Kidney (tissue), 14 donors: ENCODE results near the gene KRTAP25-1. TPM values are rescaled to one million over a fixed set of nuclear protein-coding genes. Genes with fewer than 3 reads are reported as not detected.

Experiments
- DNase-seq, 5 donors: peaks; one replicate each; pipeline ENCODE4 v3.0.0-alpha.2; 2013 to 2020
- FAIRE-seq: peaks from 2 replicates; lab custom pipeline; 2012; peaks lifted over from hg19 to GRCh38; lab: Jason Lieb, UNC
- H3K27ac ChIP-seq, 2 donors: one replicate each; pipeline ENCODE4 v1.7.0; 2013; ENCODE audit warnings: low read depth in 2 of 2, low read length in 2 of 2, inconsistent platforms in 1 of 2
- H3K27me3 ChIP-seq: one replicate; pipeline ENCODE4 v1.7.1; 2013; ENCODE audit warnings: low read length, inconsistent platforms; ENCODE audit not compliant: control insufficient read depth, insufficient read depth
- H3K36me3 ChIP-seq, 3 donors: one replicate each; pipeline versions ENCODE4 v1.7.0 to v1.7.1; 2013; ENCODE audit warnings: low read length in 3 of 3, control low read depth in 1 of 3, inconsistent platforms in 1 of 3; ENCODE audit not compliant: insufficient read depth in 3 of 3, control insufficient read depth in 2 of 3
- H3K4me1 ChIP-seq, 3 donors: one replicate each; pipeline versions ENCODE4 v1.7.0 to v1.7.1; 2013; ENCODE audit warnings: low read length in 3 of 3, inconsistent platforms in 1 of 3, low read depth in 1 of 3; ENCODE audit not compliant: control insufficient read depth in 2 of 3, insufficient read depth in 2 of 3
- H3K4me3 ChIP-seq, 3 donors: one replicate each; pipeline versions ENCODE4 v1.7.0 to v1.8.1; 2013; ENCODE audit warnings: low read length in 3 of 3, control low read depth in 1 of 3, inconsistent platforms in 1 of 3
- H3K9ac ChIP-seq, 3 donors: one replicate each; pipeline versions ENCODE4 v1.7.0 to v1.7.1; 2013; ENCODE audit warnings: low read length in 3 of 3, control low read depth in 1 of 3, inconsistent platforms in 1 of 3
- H3K9me3 ChIP-seq, 3 donors: one replicate each; pipeline versions ENCODE4 v1.7.0 to v1.7.1; 2013; ENCODE audit warnings: low read length in 3 of 3, control low read depth in 1 of 3, inconsistent platforms in 1 of 3; ENCODE audit not compliant: control insufficient read depth in 2 of 3, insufficient read depth in 1 of 3
- CTCF ChIP-seq: IDR thresholded peaks from 3 replicates; pipeline ENCODE4 v1.5.1; 2012; ENCODE audit warnings: mild to moderate bottlenecking, moderate library complexity, borderline replicate concordance; ENCODE audit not compliant: insufficient read depth; ENCODE audit errors: extremely low read depth
- intact Hi-C: fragments of 100-400 bp; cut with DNase I; formaldehyde crosslinking; loops from one replicate; pipeline ENCODE4 v1.11.1; 2022
- polyA plus RNA-seq: library from polyadenylated mRNA; stranded (reverse); fragments of 350-450 nt; fragmentation: Illumina TruSeq; extraction: RNeasy Lipid Tissue Mini Kit (QIAGEN cat#74804); gene quantifications from one replicate; pipeline ENCODE4 v1.2.3, GENCODE V29; 2014; ENCODE audit warnings: low read depth, low replicate concordance; ENCODE audit not compliant: insufficient read depth
- total RNA-seq: library from RNA; stranded (reverse); fragmentation: NEBNext Ultra II Directional; extraction: Animal tissue kit (Norgen Biotek cat#: 25700); gene quantifications from one replicate; pipeline ENCODE4 v1.2.1, GENCODE V29; 2021
- donor health status: control.
- donor health status: control.
- donor health status: control.
- donor health status: control.
- donor health status: control.
- donor health status: DM: yes; HTN: yes; CAD: no.
- donor health status: Normal renal cell carcinoma (clear cell type).

KRTAP25-1 gene
- total and polyA plus RNA-seq, 2 donors from 2014 or later, result not detected

- intact Hi-C loops, result no loop called here
Observed at GRCh38 chr21:30251781-30252180, 37.5 kb downstream of the KRTAP25-1 start.

GRCh38 chr21:30249936-30250335, 39.4 kb downstream of the KRTAP25-1 start:
- H3K27ac ChIP-seq, result no peak overlapping the region
- DNase-seq, result no peak
- FAIRE-seq, result no peak

More at GRCh38 chr21:30251781-30252180, 37.5 kb downstream of the KRTAP25-1 start:
- Histone ChIP-seq H3K36me3 (no peaks in the 10 kb centered on the region), H3K4me3 (no peak overlapping the region), H3K4me1 (no peaks in the 10 kb centered on the region), H3K27me3 (no peaks in the 10 kb centered on the region), H3K9me3 (no peaks in the 10 kb centered on the region), H3K27ac (no peak overlapping the region), H3K9ac (no peak overlapping the region)
- FAIRE-seq, result no peak
- TF ChIP-seq CTCF, result no peak
- no peak for DNase-seq

GRCh38 chr21:30248844-30249243, 40.5 kb downstream of the KRTAP25-1 start:
- DNase-seq (no peak), FAIRE-seq (no peak)
- Histone ChIP-seq H3K4me1 (no peaks in the 10 kb centered on the region), H3K36me3 (no peaks in the 10 kb centered on the region), H3K27me3 (no peaks in the 10 kb centered on the region), H3K9me3 (no peaks in the 10 kb centered on the region), H3K9ac (no peak overlapping the region), H3K4me3 (no peak overlapping the region), H3K27ac (no peak overlapping the region)
- intact Hi-C loops, result no loop called here
- no peak for TF ChIP-seq CTCF

More at GRCh38 chr21:30249936-30250335, 39.4 kb downstream of the KRTAP25-1 start:
- no peaks in the 10 kb centered on the region for H3K9me3 ChIP-seq
- TF ChIP-seq CTCF, result no peak
- H3K27me3 ChIP-seq, result no peaks in the 10 kb centered on the region
- no peaks in the 10 kb centered on the region for H3K36me3 ChIP-seq
- no peak overlapping the region for H3K9ac ChIP-seq
- H3K4me3 ChIP-seq, result no peak overlapping the region
- no peaks in the 10 kb centered on the region for H3K4me1 ChIP-seq
- intact Hi-C loops, result no loop called here

GRCh38 chr21:30245061-30245460, 44.3 kb downstream of the KRTAP25-1 start:
- DNase-seq, result no peak
- no peak for TF ChIP-seq CTCF
- Histone ChIP-seq H3K27me3 (no peaks in the 10 kb centered on the region), H3K36me3 (no peaks in the 10 kb centered on the region), H3K27ac (no peak overlapping the region), H3K9ac (no peak overlapping the region), H3K9me3 (no peaks in the 10 kb centered on the region), H3K4me1 (no peaks in the 10 kb centered on the region), H3K4me3 (no peak overlapping the region)
- no peak for FAIRE-seq
- intact Hi-C loops, result no loop called here
